Astrocyte (in vitro differentiated cells and primary cell): ENCODE measurements around the gene TIMM44. TPM values are rescaled to one million over a fixed set of nuclear protein-coding genes. Genes with fewer than 3 reads are reported as not detected.

Experiments used
- DNase-seq: peaks from one replicate; pipeline ENCODE4 v3.0.0-alpha.2; 2010; ENCODE audit warnings: low read depth
- FAIRE-seq: peaks from 2 replicates; lab custom pipeline; 2011; peaks lifted over from hg19 to GRCh38; lab: Jason Lieb, UNC
- H2AFZ ChIP-seq: 2 replicates; pipeline ENCODE4 v1.6.0; 2012; ENCODE audit warnings: low read depth, low read length, inconsistent platforms
- H3K27ac ChIP-seq: 2 replicates; pipeline ENCODE4 v1.5.1; 2011; ENCODE audit warnings: low read depth, low read length, inconsistent platforms
- H3K27me3 ChIP-seq: 2 replicates; pipeline ENCODE4 v1.6.0; 2011; ENCODE audit warnings: low read length, inconsistent platforms; ENCODE audit not compliant: insufficient read depth
- H3K36me3 ChIP-seq: 2 replicates; pipeline ENCODE4 v1.5.1; 2011; ENCODE audit warnings: low read length, inconsistent platforms; ENCODE audit not compliant: insufficient read depth
- H3K4me1 ChIP-seq: 2 replicates; pipeline ENCODE4 v1.5.1; 2011; ENCODE audit warnings: low read length, inconsistent platforms; ENCODE audit not compliant: insufficient read depth
- H3K4me2 ChIP-seq: 2 replicates; pipeline ENCODE4 v1.6.0; 2012; ENCODE audit warnings: low read length, inconsistent platforms
- H3K4me3 ChIP-seq: 2 replicates; pipeline ENCODE4 v1.5.1; 2011; ENCODE audit warnings: low read depth, mild to moderate bottlenecking, low read length, inconsistent platforms; ENCODE audit not compliant: insufficient read depth
- H3K79me2 ChIP-seq: 2 replicates; pipeline ENCODE4 v1.6.0; 2012; ENCODE audit warnings: mild to moderate bottlenecking, low read length, inconsistent platforms; ENCODE audit not compliant: insufficient read depth
- H3K9ac ChIP-seq: 2 replicates; pipeline ENCODE4 v1.6.0; 2012; ENCODE audit warnings: mild to moderate bottlenecking, low read length, inconsistent platforms
- H3K9me3 ChIP-seq: 2 replicates; pipeline ENCODE4 v1.5.1; 2012; ENCODE audit warnings: low read depth, mild to moderate bottlenecking, low read length, inconsistent platforms; ENCODE audit not compliant: insufficient read depth
- H4K20me1 ChIP-seq: 2 replicates; pipeline ENCODE4 v1.6.0; 2012; ENCODE audit warnings: low read length, inconsistent platforms; ENCODE audit not compliant: insufficient read depth
- H3K27ac Mint-ChIP-seq: one replicate; pipeline ENCODE4 v1.8.0; 2021; ENCODE audit warnings: mild to moderate bottlenecking, mixed read lengths; ENCODE audit not compliant: unreplicated experiment
- H3K27me3 Mint-ChIP-seq: one replicate; pipeline ENCODE4 v1.8.0; 2021; ENCODE audit warnings: low read depth, mixed read lengths; ENCODE audit not compliant: unreplicated experiment
- H3K36me3 Mint-ChIP-seq: one replicate; pipeline ENCODE4 v1.8.0; 2021; ENCODE audit warnings: low read depth, mixed read lengths; ENCODE audit not compliant: unreplicated experiment
- H3K4me1 Mint-ChIP-seq: one replicate; pipeline ENCODE4 v1.8.0; 2021; ENCODE audit warnings: low read depth, mixed read lengths; ENCODE audit not compliant: unreplicated experiment
- H3K4me3 Mint-ChIP-seq: one replicate; pipeline ENCODE4 v1.8.0; 2021; ENCODE audit warnings: mild to moderate bottlenecking, moderate library complexity, mixed read lengths; ENCODE audit not compliant: unreplicated experiment
- H3K9me3 Mint-ChIP-seq: one replicate; pipeline ENCODE4 v1.8.0; 2021; ENCODE audit warnings: mild to moderate bottlenecking, mixed read lengths; ENCODE audit not compliant: unreplicated experiment
- EZH2 ChIP-seq: IDR thresholded peaks from 2 replicates; pipeline ENCODE4 v1.6.1; 2012; ENCODE audit warnings: mild to moderate bottlenecking, low read length, inconsistent platforms; ENCODE audit not compliant: insufficient read depth
- total RNA-seq: library from RNA; stranded (reverse); gene quantifications from 2 replicates; pipeline ENCODE4 v1.2.1, GENCODE V29; 2021
- TF ChIP-seq, protein P1 (sequence below): IDR thresholded peaks from 2 replicates; pipeline ENCODE4 v1.5.1; 2011; ENCODE audit warnings: low read depth, mild to moderate bottlenecking, inconsistent platforms, low read length, moderate library complexity; ENCODE audit not compliant: insufficient read depth

TIMM44 gene
- total RNA-seq, 1 donor from 2014 or later: 71.1 TPM

DNA sequence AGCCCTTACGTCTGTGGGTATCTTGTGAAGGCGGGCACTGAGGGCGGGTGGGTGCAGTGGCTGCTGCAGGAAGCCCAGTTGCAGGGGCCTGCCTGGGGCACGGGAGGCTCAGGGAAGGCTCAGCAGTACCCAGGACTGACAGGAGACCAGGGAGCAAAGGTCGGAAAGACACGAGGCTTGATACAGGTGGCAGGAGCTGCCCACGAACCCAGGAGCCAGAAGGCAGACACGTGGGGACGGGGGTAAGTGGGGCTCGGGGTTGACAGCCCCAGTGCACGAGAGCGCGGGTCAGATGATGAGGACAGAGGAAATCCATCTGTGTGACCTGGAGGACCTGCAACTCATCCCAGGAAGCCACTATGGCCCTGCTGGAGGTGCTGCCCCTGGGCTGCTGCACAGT lies 36.7 kb upstream of the TIMM44 start:
- peaks cover 59% of the 10 kb centered on the region for H3K79me2 ChIP-seq
- H3K9ac ChIP-seq: no peak overlapping the region
- no peak overlapping the region for H2AFZ ChIP-seq
- H3K27me3 Mint-ChIP-seq: no peaks in the 10 kb centered on the region
- no peak overlapping the region for H3K4me2 ChIP-seq
- DNase-seq (no peak), FAIRE-seq (no peak)
- no peaks in the 10 kb centered on the region for H3K4me1 Mint-ChIP-seq
- no peaks in the 10 kb centered on the region for H3K27me3 ChIP-seq
- no peak overlapping the region for H3K4me3 ChIP-seq
- H3K9me3 Mint-ChIP-seq: no peaks in the 10 kb centered on the region
- H4K20me1 ChIP-seq: peaks cover 86% of the 10 kb centered on the region
- peaks cover 3% of the 10 kb centered on the region for H3K36me3 ChIP-seq
- H3K4me1 ChIP-seq: no peaks in the 10 kb centered on the region
- H3K27ac ChIP-seq: no peak overlapping the region
- no peak overlapping the region for H3K27ac Mint-ChIP-seq
- no peaks in the 10 kb centered on the region for H3K9me3 ChIP-seq
- no peak for TF ChIP-seq EZH2
- TF ChIP-seq, protein P1, sequence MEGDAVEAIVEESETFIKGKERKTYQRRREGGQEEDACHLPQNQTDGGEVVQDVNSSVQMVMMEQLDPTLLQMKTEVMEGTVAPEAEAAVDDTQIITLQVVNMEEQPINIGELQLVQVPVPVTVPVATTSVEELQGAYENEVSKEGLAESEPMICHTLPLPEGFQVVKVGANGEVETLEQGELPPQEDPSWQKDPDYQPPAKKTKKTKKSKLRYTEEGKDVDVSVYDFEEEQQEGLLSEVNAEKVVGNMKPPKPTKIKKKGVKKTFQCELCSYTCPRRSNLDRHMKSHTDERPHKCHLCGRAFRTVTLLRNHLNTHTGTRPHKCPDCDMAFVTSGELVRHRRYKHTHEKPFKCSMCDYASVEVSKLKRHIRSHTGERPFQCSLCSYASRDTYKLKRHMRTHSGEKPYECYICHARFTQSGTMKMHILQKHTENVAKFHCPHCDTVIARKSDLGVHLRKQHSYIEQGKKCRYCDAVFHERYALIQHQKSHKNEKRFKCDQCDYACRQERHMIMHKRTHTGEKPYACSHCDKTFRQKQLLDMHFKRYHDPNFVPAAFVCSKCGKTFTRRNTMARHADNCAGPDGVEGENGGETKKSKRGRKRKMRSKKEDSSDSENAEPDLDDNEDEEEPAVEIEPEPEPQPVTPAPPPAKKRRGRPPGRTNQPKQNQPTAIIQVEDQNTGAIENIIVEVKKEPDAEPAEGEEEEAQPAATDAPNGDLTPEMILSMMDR: no peak
- H3K4me3 Mint-ChIP-seq: no peak overlapping the region
- H3K36me3 Mint-ChIP-seq: peaks cover 3% of the 10 kb centered on the region

DNA sequence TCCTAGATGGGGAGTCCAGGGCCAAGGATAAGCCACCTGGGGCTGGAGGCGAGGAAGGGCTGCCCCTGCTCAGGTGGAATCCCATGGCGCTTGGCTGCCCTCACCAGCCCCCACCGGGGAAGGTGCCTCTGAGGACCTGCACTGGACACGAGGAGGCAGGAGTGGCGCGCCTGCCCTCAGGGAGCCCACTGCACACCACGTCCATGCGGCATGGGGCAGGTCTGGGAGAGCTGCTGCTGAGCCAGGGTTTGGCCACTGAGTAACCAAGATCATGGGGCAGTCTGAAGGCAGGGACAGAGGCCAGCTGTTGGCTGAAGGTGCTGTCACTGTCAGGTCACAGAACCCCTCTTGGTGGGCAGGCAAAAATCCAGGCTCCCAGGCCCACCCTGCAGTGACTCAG lies 36.1 kb upstream of the TIMM44 start:
- no peak overlapping the region for H3K4me3 ChIP-seq
- H3K4me2 ChIP-seq: no peak overlapping the region
- H3K9me3 ChIP-seq: no peaks in the 10 kb centered on the region
- peaks cover 54% of the 10 kb centered on the region for H3K79me2 ChIP-seq
- no peak for FAIRE-seq
- no peak overlapping the region for H3K27ac ChIP-seq
- Mint-ChIP-seq H3K9me3 (no peaks in the 10 kb centered on the region), H3K4me1 (no peaks in the 10 kb centered on the region), H3K27ac (no peak overlapping the region), H3K4me3 (no peak overlapping the region), H3K27me3 (no peaks in the 10 kb centered on the region), H3K36me3 (peaks cover 4% of the 10 kb centered on the region)
- H3K4me1 ChIP-seq: no peaks in the 10 kb centered on the region
- TF ChIP-seq, protein P1: no peak
- no peak for TF ChIP-seq EZH2
- H3K36me3 ChIP-seq: peaks cover 3% of the 10 kb centered on the region
- DNase-seq: no peak
- peaks cover 86% of the 10 kb centered on the region for H4K20me1 ChIP-seq
- H3K27me3 ChIP-seq: no peaks in the 10 kb centered on the region
- no peak overlapping the region for H2AFZ ChIP-seq
- H3K9ac ChIP-seq: no peak overlapping the region

DNA sequence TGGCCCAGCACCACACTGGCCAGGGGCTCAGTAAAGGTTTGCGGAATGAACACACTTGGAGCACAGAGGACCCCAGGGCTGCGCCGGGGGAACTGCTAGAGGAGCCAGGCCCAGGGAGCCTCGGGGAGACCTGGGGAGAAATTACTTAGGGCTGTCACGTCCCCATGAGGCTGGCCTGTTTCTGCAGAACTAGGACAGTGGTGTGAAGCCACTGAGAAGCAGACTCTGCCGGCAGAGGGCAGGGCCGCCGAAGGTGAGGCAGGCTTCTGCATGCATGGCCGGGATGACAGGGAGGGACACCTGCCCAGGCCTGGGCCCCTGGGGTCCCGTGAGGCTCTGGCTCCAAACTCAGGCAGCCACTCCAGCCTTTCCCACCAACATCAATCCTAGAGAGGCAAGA lies 35.5 kb upstream of the TIMM44 start:
- peaks cover 6% of the 10 kb centered on the region for H3K36me3 Mint-ChIP-seq
- no peak overlapping the region for H3K9ac ChIP-seq
- H3K4me3 ChIP-seq: no peak overlapping the region
- no peaks in the 10 kb centered on the region for H3K27me3 Mint-ChIP-seq
- no peak for TF ChIP-seq EZH2
- TF ChIP-seq, protein P1: no peak
- no peak overlapping the region for H3K4me2 ChIP-seq
- FAIRE-seq: no peak
- peaks cover 3% of the 10 kb centered on the region for H3K36me3 ChIP-seq
- no peak overlapping the region for H3K27ac Mint-ChIP-seq
- H3K79me2 ChIP-seq: peaks cover 48% of the 10 kb centered on the region
- H3K4me1 Mint-ChIP-seq: no peaks in the 10 kb centered on the region
- no peak for DNase-seq
- peaks cover 84% of the 10 kb centered on the region for H4K20me1 ChIP-seq
- H3K27me3 ChIP-seq: no peaks in the 10 kb centered on the region
- H3K9me3 ChIP-seq: no peaks in the 10 kb centered on the region
- H2AFZ ChIP-seq: no peak overlapping the region
- no peak overlapping the region for H3K4me3 Mint-ChIP-seq
- no peaks in the 10 kb centered on the region for H3K4me1 ChIP-seq
- H3K9me3 Mint-ChIP-seq: no peaks in the 10 kb centered on the region
- no peak overlapping the region for H3K27ac ChIP-seq
